HCT116 (cell line): ENCODE data around the gene ZNF724. TPM values are rescaled to one million over a fixed set of nuclear protein-coding genes. Genes with fewer than 3 reads are reported as not detected.

Source experiments
- ATAC-seq: fragments of 200-7000 bp; cut with Tn5 transposase; 2 replicates; pipeline ENCODE4 v1.9.1; 2020; ENCODE audit warnings: mild to moderate bottlenecking, moderate library complexity
- BruUV-seq: library from RNA; stranded (reverse); fragments of 400-500 nt; replicated peaks from 2 replicates; lab custom pipeline; 2021; lab: Mats Ljungman, UMichigan
- CTCF ChIA-PET: fragments of 300-600 bp; sonication (Branson Sonifier 250); formaldehyde crosslinking; loops from one replicate; lab custom pipeline; 2021; ENCODE audit warnings: antibody characterized with exemption; lab: Charles Lee
- POLR2A ChIA-PET: fragments of 300-600, 350-600 bp; sonication (Branson Sonifier 250); formaldehyde crosslinking; loops from one replicate; lab custom pipeline; 2021; ENCODE audit warnings: antibody characterized with exemption; lab: Charles Lee
- RAD21 ChIA-PET, 2 experiments: fragments of 300-600 bp; sonication (Branson Sonifier 250); formaldehyde crosslinking; loops; one replicate each; lab custom pipeline; 2023; ENCODE audit warnings: low total read pairs in 2 of 2; ENCODE audit not compliant: uncharacterized antibody in 2 of 2, unreplicated experiment in 2 of 2, low non-redundant PET in 1 of 2; lab: Charles Lee
- DNase-seq: peaks from one replicate; pipeline ENCODE4 v3.0.0-alpha.2; 2010; ENCODE audit warnings: low read depth, low spot score
- H2AFZ ChIP-seq: fragments of 200-600 bp; shearing (Covaris generic), sonication (generic); 2 replicates; pipeline ENCODE4 v1.6.1; 2017; ENCODE audit warnings: low read depth, mixed run types, mixed read lengths, antibody characterized with exemption, low read length; ENCODE audit not compliant: poor library complexity, severe bottlenecking
- H3K27ac ChIP-seq: 2 replicates; pipeline ENCODE4 v1.5.1; 2012; ENCODE audit warnings: low read depth, low read length
- H3K27me3 ChIP-seq: fragments of 200-600 bp; sonication (generic); 2 replicates; pipeline ENCODE4 v1.6.1; 2016; ENCODE audit warnings: mixed run types, low read length, mixed read lengths; ENCODE audit not compliant: insufficient read depth
- H3K36me3 ChIP-seq, 2 experiments: fragments of 200-500 bp in 1 of 2; fragments of 200-600 bp in 1 of 2; sonication (Bioruptor generic) in 1 of 2; sonication (generic) in 1 of 2; 2 replicates each; pipeline versions ENCODE4 v1.5.1 to v1.6.1; 2014 to 2016; ENCODE audit warnings: low read length in 2 of 2, inconsistent platforms in 1 of 2, mixed read lengths in 1 of 2, mixed run types in 1 of 2; ENCODE audit not compliant: insufficient read depth in 2 of 2, control insufficient read depth in 1 of 2
- H3K4me1 ChIP-seq, 2 experiments: fragments of 200-600 bp in 1 of 2; sonication (generic) in 1 of 2; 2 replicates each; pipeline versions ENCODE4 v1.5.1 to v1.6.1; 2012 to 2017; ENCODE audit warnings: low read length in 2 of 2, inconsistent platforms in 1 of 2, mild to moderate bottlenecking in 1 of 2, mixed read lengths in 1 of 2, mixed run types in 1 of 2, moderate library complexity in 1 of 2; ENCODE audit not compliant: insufficient read depth in 2 of 2, control insufficient read depth in 1 of 2
- H3K4me2 ChIP-seq: fragments of 200-600 bp; sonication (generic); 2 replicates; pipeline ENCODE4 v1.6.1; 2017; ENCODE audit warnings: mixed run types, low read length, mixed read lengths
- H3K4me3 ChIP-seq, 2 experiments: fragments of 200-600 bp in 1 of 2; sonication (generic) in 1 of 2; replicated peaks in 1 of 2; 2 replicates each; pipeline ENCODE4 v1.5.1; 2011 to 2016; ENCODE audit warnings: low read length in 2 of 2, control low read depth in 1 of 2, low read depth in 1 of 2, mild to moderate bottlenecking in 1 of 2, mixed read lengths in 1 of 2, mixed run types in 1 of 2
- H3K79me2 ChIP-seq: fragments of 200-600 bp; sonication (generic); 2 replicates; pipeline ENCODE4 v1.6.1; 2017; ENCODE audit warnings: mild to moderate bottlenecking, mixed run types, low read length, moderate library complexity, mixed read lengths; ENCODE audit not compliant: insufficient read depth
- H3K9ac ChIP-seq: fragments of 200-600 bp; sonication (generic); 2 replicates; pipeline ENCODE4 v1.6.1; 2016; ENCODE audit warnings: low read length, mixed read lengths
- H3K9me2 ChIP-seq: fragments of 200-600 bp; sonication (generic), shearing (Covaris generic); 2 replicates; pipeline ENCODE4 v1.6.1; 2017; ENCODE audit warnings: mixed run types, mild to moderate bottlenecking, moderate library complexity; ENCODE audit not compliant: insufficient read depth
- H3K9me3 ChIP-seq, 2 experiments: fragments of 200-500 bp in 1 of 2; fragments of 200-600 bp in 1 of 2; sonication (Bioruptor generic) in 1 of 2; sonication (generic) in 1 of 2; 2 replicates each; pipeline ENCODE4 v1.6.1; 2014 to 2017; ENCODE audit warnings: low read length in 2 of 2, mixed read lengths in 2 of 2, inconsistent platforms in 1 of 2, low read depth in 1 of 2, mild to moderate bottlenecking in 1 of 2, mixed run types in 1 of 2, moderate library complexity in 1 of 2; ENCODE audit not compliant: control insufficient read depth in 1 of 2, insufficient read depth in 1 of 2
- H4K20me1 ChIP-seq: fragments of 200-600 bp; sonication (generic), shearing (Covaris generic); 2 replicates; pipeline ENCODE4 v1.6.1; 2017; ENCODE audit warnings: mixed run types, mild to moderate bottlenecking, moderate library complexity; ENCODE audit not compliant: insufficient read depth
- CBX3 ChIP-seq: IDR thresholded peaks from 2 replicates; pipeline ENCODE4 v1.6.1; 2012; ENCODE audit warnings: low read depth
- ELF1 ChIP-seq: IDR thresholded peaks from 2 replicates; pipeline ENCODE4 v1.6.1; 2012; ENCODE audit warnings: low read depth, borderline replicate concordance
- EZH2phosphoT487 ChIP-seq: fragments of 200-600 bp; IDR thresholded peaks from 2 replicates; pipeline ENCODE4 v1.6.1; 2018; ENCODE audit warnings: antibody characterized with exemption, borderline replicate concordance
- JUND ChIP-seq: IDR thresholded peaks from 2 replicates; pipeline ENCODE4 v1.6.1; 2012
- POLR2A ChIP-seq: IDR thresholded peaks from 2 replicates; pipeline ENCODE4 v1.7.0; 2011; ENCODE audit warnings: borderline replicate concordance; ENCODE audit not compliant: insufficient read depth, insufficient read length; ENCODE audit errors: extremely low read depth
- POLR2AphosphoS5 ChIP-seq: IDR thresholded peaks from 2 replicates; pipeline ENCODE4 v1.6.1; 2011; ENCODE audit warnings: mild to moderate bottlenecking, low read depth, low read length, moderate library complexity
- SP1 ChIP-seq: IDR thresholded peaks from 2 replicates; pipeline ENCODE4 v1.6.1; 2012; ENCODE audit warnings: low read depth
- TCF7L2 ChIP-seq: IDR thresholded peaks from 2 replicates; pipeline ENCODE4 v1.7.0; 2011; ENCODE audit warnings: borderline replicate concordance, inconsistent platforms; ENCODE audit not compliant: insufficient read depth, insufficient read length; ENCODE audit errors: extremely low read depth
- YY1 ChIP-seq: IDR thresholded peaks from 2 replicates; pipeline ENCODE4 v1.6.1; 2011; ENCODE audit warnings: low read length, low read depth, moderate library complexity, mild to moderate bottlenecking; ENCODE audit not compliant: insufficient replicate concordance; ENCODE audit errors: extremely low read depth
- intact Hi-C: fragments of 100-400 bp; cut with micrococcal nuclease; formaldehyde crosslinking; loops from 2 replicates; pipeline ENCODE4 v1.10.0; 2022
- total RNA-seq: library from RNA; stranded (reverse); gene quantifications from one replicate; pipeline ENCODE4 v1.2.1, GENCODE V29; 2021; ENCODE audit not compliant: unreplicated experiment
- TF ChIP-seq, protein P1 (sequence below): IDR thresholded peaks from 2 replicates; pipeline ENCODE4 v1.6.1; 2011; ENCODE audit warnings: mild to moderate bottlenecking, low read length, moderate library complexity; ENCODE audit not compliant: insufficient replicate concordance; ENCODE audit errors: extremely low read depth
- TF ChIP-seq, protein P2 (sequence below), 3 experiments: fragments of 200-600 bp in 1 of 3; sonication (generic) in 1 of 3; IDR thresholded peaks in 2 of 3; conservative IDR thresholded peaks in 1 of 3; 2 replicates each; pipeline ENCODE4 v1.5.1; 2012 to 2017; ENCODE audit warnings: low read depth in 2 of 3, low read length in 2 of 3, antibody characterized with exemption in 1 of 3, borderline replicate concordance in 1 of 3, control low read depth in 1 of 3, mild to moderate bottlenecking in 1 of 3, mixed read lengths in 1 of 3, mixed run types in 1 of 3, moderate library complexity in 1 of 3; ENCODE audit not compliant: insufficient read depth in 1 of 3

Gene ZNF724
- total RNA-seq, 1 experiment from 2014 or later: 7.1 TPM

DNA sequence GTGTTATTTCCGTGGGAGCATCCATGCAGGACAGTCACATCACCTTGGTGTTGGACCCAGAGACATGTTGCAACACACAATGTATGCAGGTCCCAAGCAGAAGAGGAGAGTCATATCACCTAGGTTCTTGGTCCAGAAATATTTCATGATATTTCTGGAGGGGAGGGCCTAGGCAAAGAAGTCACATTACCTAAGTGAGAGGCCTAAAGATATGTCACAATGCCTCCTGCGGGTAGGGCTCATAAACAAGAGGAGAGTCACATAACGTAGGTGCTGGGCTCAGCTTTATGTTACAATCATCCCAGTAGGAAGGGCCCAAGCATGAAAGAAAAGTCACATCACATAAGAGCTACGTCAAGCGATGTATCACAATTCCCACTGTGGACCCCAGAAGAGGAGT lies 10.8 kb upstream of the ZNF724 start:
- BruUV-seq: no TSS peak
- CTCF ChIA-PET: no interaction called here
- Histone ChIP-seq H3K4me3 (no peak overlapping the region), H3K9me3 (no peaks in the 10 kb centered on the region), H3K79me2 (no peaks in the 10 kb centered on the region), H3K9me2 (no peaks in the 10 kb centered on the region), H4K20me1 (no peaks in the 10 kb centered on the region), H3K4me2 (no peak overlapping the region), H3K36me3 (no peaks in the 10 kb centered on the region), H2AFZ (no peak overlapping the region), H3K27me3 (no peaks in the 10 kb centered on the region), H3K4me1 (no peaks in the 10 kb centered on the region), H3K9ac (no peak overlapping the region), H3K27ac (no peak overlapping the region)
- POLR2A ChIA-PET: no interaction called here
- RAD21 ChIA-PET: no interaction called here
- ATAC-seq (no peak), DNase-seq (no peak)
- TF ChIP-seq POLR2A (no peak), EZH2phosphoT487 (no peak), JUND (no peak), SP1 (no peak), POLR2AphosphoS5 (no peak), YY1 (no peak), TCF7L2 (no peak), CBX3 (no peak), ELF1 (no peak)
- TF ChIP-seq, protein P1, sequence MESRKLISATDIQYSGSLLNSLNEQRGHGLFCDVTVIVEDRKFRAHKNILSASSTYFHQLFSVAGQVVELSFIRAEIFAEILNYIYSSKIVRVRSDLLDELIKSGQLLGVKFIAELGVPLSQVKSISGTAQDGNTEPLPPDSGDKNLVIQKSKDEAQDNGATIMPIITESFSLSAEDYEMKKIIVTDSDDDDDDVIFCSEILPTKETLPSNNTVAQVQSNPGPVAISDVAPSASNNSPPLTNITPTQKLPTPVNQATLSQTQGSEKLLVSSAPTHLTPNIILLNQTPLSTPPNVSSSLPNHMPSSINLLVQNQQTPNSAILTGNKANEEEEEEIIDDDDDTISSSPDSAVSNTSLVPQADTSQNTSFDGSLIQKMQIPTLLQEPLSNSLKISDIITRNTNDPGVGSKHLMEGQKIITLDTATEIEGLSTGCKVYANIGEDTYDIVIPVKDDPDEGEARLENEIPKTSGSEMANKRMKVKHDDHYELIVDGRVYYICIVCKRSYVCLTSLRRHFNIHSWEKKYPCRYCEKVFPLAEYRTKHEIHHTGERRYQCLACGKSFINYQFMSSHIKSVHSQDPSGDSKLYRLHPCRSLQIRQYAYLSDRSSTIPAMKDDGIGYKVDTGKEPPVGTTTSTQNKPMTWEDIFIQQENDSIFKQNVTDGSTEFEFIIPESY: no peak
- TF ChIP-seq, protein P2, sequence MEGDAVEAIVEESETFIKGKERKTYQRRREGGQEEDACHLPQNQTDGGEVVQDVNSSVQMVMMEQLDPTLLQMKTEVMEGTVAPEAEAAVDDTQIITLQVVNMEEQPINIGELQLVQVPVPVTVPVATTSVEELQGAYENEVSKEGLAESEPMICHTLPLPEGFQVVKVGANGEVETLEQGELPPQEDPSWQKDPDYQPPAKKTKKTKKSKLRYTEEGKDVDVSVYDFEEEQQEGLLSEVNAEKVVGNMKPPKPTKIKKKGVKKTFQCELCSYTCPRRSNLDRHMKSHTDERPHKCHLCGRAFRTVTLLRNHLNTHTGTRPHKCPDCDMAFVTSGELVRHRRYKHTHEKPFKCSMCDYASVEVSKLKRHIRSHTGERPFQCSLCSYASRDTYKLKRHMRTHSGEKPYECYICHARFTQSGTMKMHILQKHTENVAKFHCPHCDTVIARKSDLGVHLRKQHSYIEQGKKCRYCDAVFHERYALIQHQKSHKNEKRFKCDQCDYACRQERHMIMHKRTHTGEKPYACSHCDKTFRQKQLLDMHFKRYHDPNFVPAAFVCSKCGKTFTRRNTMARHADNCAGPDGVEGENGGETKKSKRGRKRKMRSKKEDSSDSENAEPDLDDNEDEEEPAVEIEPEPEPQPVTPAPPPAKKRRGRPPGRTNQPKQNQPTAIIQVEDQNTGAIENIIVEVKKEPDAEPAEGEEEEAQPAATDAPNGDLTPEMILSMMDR (IDR thresholded peaks at IDR 0.05 in 2 of 3, conservative IDR thresholded peaks at IDR 0.05 in 1 of 3; ENCODE audit: borderline replicate concordance in 1 of 3, insufficient read depth in 1 of 3, low read depth in 2 of 3, low read length in 2 of 3): no peak
- intact Hi-C loops: no loop called here
